OCI-LY1 (cell line): ENCODE data around the gene POGK.

Source experiments
- EZH2 ChIP-seq: fragments of 200-600 bp; sonication (generic), shearing (Covaris generic); IDR thresholded peaks from 2 replicates; pipeline ENCODE4 v1.8.0; 2017; ENCODE audit warnings: borderline replicate concordance, mixed run types, mild to moderate bottlenecking, antibody characterized with exemption, low read length, moderate library complexity, mixed read lengths
- TF ChIP-seq, protein P1 (sequence below): fragments of 200-600 bp; sonication (generic), shearing (Covaris generic); IDR thresholded peaks from 2 replicates; pipeline ENCODE4 v1.5.1; 2017; ENCODE audit warnings: mild to moderate bottlenecking, antibody characterized with exemption, low read length, moderate library complexity, mixed read lengths

DNA sequence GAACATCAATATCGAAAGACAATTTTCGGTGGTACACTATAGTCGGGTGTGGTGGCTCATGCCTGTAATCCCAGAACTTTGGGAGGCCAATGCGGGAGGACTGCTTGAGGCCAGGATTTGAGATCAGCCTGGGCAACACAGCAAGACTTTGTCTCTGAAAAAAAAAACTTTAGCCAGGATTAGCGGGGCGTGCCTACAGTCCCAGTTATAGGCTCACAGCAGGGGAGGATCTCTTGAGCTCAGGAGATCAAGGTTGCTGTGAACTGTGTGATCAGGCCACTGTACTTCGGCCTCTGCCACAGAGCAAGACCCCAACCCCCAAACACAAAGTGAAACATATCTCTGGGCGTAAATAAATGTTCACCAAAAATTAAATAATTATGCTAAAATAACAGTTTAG lies 35.2 kb downstream of the POGK start:
- no peak for TF ChIP-seq EZH2
- TF ChIP-seq, protein P1, sequence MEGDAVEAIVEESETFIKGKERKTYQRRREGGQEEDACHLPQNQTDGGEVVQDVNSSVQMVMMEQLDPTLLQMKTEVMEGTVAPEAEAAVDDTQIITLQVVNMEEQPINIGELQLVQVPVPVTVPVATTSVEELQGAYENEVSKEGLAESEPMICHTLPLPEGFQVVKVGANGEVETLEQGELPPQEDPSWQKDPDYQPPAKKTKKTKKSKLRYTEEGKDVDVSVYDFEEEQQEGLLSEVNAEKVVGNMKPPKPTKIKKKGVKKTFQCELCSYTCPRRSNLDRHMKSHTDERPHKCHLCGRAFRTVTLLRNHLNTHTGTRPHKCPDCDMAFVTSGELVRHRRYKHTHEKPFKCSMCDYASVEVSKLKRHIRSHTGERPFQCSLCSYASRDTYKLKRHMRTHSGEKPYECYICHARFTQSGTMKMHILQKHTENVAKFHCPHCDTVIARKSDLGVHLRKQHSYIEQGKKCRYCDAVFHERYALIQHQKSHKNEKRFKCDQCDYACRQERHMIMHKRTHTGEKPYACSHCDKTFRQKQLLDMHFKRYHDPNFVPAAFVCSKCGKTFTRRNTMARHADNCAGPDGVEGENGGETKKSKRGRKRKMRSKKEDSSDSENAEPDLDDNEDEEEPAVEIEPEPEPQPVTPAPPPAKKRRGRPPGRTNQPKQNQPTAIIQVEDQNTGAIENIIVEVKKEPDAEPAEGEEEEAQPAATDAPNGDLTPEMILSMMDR = no peak
